Mucosa of descending colon (tissue), 3 donors: ENCODE measurements around the gene GLE1. TPM values are rescaled to one million over a fixed set of nuclear protein-coding genes. Genes with fewer than 3 reads are reported as not detected.

Experiments used
- ATAC-seq: fragments of 200-7000 bp; cut with Tn5 transposase; one replicate; pipeline ENCODE4 v1.9.1; 2020; ENCODE audit warnings: mild to moderate bottlenecking, moderate library complexity
- DNase-seq, 3 donors: peaks; one replicate each; pipeline ENCODE4 v3.0.0-alpha.2; 2020
- H3K36me3 ChIP-seq: fragments of 200-600 bp; one replicate; pipeline ENCODE4 v1.8.0; 2021; ENCODE audit warnings: low read depth, mild to moderate bottlenecking
- H3K4me1 ChIP-seq: fragments of 200-600 bp; one replicate; pipeline ENCODE4 v1.8.0; 2021; ENCODE audit warnings: low read depth, mild to moderate bottlenecking
- H3K4me3 ChIP-seq: fragments of 200-600 bp; one replicate; pipeline ENCODE4 v1.8.0; 2021; ENCODE audit warnings: mild to moderate bottlenecking
- H3K9me3 ChIP-seq: fragments of 200-600 bp; one replicate; pipeline ENCODE4 v1.8.0; 2021; ENCODE audit warnings: mild to moderate bottlenecking
- intact Hi-C, 2 donors: fragments of 100-400 bp; cut with DNase I in 1 of 2; cut with micrococcal nuclease in 1 of 2; formaldehyde crosslinking; loops; one replicate each; pipeline versions ENCODE4 v1.11.0 to v1.11.1; 2022; cut with DNase I, micrococcal nuclease
- total RNA-seq, 3 donors: library from RNA; stranded (reverse); fragmentation: NEBNext Ultra II Directional in 2 of 3; extraction: Animal tissue kit (Norgen Biotek cat#: 25700) in 2 of 3; gene quantifications; one replicate each; pipeline versions ENCODE4 v1.2.1 to v1.2.4, GENCODE V29; 2021 to 2023
- TF ChIP-seq, protein P1 (sequence below): fragments of 200-600 bp; IDR thresholded peaks from one replicate; pipeline ENCODE4 v1.8.0; 2022; ENCODE audit warnings: antibody characterized with exemption, mild to moderate bottlenecking
- donor health status: DM: no; HTN: no; CAD: no; lungs with moderate emphysema.
- donor health status: DM: no; HTN: no; CAD: no.
- donor health status: DM: no; HTN: yes; CAD: no.

GLE1 gene
- total RNA-seq, 3 donors from 2014 or later = 25.7 to 35.0 (median 28.0) TPM

DNA sequence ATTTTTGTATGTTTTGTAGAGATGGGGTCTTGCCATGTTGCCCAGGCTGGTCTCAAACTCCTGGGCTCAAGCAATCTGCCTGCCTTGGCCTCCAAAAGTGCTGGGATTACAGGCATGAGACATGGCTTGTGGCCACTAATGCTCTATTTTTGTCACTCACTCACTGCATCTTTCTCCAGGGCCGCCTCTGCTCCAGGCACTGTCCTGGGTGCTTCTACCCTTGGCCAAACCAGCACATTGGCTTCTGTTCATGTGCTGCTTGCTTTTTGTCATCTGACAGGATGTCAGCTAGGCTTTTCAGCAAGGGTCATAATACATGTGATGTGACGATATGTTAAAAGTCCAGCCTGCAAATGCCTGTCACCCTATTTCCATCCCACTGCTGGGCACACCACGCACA, 45.5 kb upstream of the GLE1 start:
- no peak for DNase-seq
- no peaks in the 10 kb centered on the region for H3K9me3 ChIP-seq
- TF ChIP-seq, protein P1, sequence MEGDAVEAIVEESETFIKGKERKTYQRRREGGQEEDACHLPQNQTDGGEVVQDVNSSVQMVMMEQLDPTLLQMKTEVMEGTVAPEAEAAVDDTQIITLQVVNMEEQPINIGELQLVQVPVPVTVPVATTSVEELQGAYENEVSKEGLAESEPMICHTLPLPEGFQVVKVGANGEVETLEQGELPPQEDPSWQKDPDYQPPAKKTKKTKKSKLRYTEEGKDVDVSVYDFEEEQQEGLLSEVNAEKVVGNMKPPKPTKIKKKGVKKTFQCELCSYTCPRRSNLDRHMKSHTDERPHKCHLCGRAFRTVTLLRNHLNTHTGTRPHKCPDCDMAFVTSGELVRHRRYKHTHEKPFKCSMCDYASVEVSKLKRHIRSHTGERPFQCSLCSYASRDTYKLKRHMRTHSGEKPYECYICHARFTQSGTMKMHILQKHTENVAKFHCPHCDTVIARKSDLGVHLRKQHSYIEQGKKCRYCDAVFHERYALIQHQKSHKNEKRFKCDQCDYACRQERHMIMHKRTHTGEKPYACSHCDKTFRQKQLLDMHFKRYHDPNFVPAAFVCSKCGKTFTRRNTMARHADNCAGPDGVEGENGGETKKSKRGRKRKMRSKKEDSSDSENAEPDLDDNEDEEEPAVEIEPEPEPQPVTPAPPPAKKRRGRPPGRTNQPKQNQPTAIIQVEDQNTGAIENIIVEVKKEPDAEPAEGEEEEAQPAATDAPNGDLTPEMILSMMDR = no peak
- peaks cover 4% of the 10 kb centered on the region for H3K4me1 ChIP-seq
- no peaks in the 10 kb centered on the region for H3K36me3 ChIP-seq
- no peak overlapping the region for H3K4me3 ChIP-seq
- intact Hi-C loops = no loop called here
- ATAC-seq = no peak

DNA sequence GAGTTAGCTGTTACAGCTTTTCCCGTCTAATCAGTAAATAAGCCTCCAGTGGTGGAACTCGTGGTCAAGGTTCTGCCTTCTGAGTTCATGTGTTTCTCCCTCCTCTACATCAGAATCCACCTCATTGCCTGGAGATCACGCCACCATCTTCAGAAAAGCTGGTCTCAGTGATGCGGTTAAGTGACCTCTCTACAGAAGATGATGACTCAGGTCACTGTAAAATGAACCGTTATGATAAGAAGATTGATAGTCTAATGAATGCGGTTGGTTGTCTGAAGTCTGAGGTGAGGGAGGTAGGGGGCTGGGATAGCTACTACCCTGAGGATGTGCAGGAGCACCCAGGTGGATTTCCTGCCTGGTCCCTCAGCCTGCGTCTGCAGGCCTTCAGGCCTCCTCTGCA, 35.4 kb upstream of the GLE1 start:
- intact Hi-C loops = no loop called here
- H3K36me3 ChIP-seq = peaks cover 3% of the 10 kb centered on the region
- no peaks in the 10 kb centered on the region for H3K4me1 ChIP-seq
- TF ChIP-seq, protein P1 = no peak
- no peak for ATAC-seq
- no peaks in the 10 kb centered on the region for H3K9me3 ChIP-seq
- no peak overlapping the region for H3K4me3 ChIP-seq
- DNase-seq = no peak

DNA sequence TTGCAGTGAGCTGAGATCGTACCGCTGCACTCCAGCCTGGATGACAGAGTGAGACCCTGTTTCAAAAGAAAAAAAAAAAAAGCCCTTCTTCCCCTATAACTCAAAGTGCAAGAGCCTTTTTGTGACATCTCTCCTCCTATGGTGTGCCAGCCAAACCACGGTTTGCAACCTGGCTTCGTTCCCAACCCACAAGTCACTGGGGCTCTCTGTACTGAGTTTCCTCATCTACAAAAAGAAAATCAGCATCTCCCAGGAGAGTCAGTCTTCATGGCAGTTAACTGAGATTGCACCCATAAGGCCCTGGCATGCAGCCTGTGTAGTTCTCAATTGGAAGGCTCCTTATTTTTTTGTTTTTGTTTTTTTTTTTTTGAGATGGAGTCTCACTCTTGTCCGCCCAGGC, 34.0 kb upstream of the GLE1 start:
- TF ChIP-seq, protein P1 = no peak
- Histone ChIP-seq H3K4me3 (no peak overlapping the region), H3K4me1 (no peaks in the 10 kb centered on the region), H3K9me3 (no peaks in the 10 kb centered on the region), H3K36me3 (no peaks in the 10 kb centered on the region)
- intact Hi-C loops = no loop called here
- DNase-seq (no peak), ATAC-seq (no peak)

DNA sequence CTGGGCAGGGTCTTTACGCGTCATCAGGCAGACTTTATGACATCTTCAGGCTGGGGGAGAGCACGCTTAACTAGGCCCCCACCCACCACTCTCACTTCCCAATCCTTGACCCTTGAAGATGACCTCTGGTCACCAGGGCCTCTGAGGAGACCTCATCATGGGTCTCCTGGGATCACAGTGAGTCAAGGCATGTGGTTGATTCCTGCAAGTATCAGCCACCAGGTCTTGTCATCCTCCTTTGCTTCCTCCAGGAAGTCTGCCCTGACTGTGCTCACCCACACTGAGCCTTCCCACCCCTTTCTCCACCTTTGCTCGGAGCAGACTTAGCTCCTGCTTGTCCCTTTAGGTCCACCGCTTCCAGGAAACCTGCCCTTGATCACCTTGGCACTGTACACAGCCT, 31.4 kb upstream of the GLE1 start:
- TF ChIP-seq, protein P1 = no peak
- Histone ChIP-seq H3K4me3 (no peak overlapping the region), H3K4me1 (no peaks in the 10 kb centered on the region), H3K9me3 (no peaks in the 10 kb centered on the region), H3K36me3 (no peaks in the 10 kb centered on the region)
- intact Hi-C loops = no loop called here
- DNase-seq (no peak), ATAC-seq (no peak)

DNA sequence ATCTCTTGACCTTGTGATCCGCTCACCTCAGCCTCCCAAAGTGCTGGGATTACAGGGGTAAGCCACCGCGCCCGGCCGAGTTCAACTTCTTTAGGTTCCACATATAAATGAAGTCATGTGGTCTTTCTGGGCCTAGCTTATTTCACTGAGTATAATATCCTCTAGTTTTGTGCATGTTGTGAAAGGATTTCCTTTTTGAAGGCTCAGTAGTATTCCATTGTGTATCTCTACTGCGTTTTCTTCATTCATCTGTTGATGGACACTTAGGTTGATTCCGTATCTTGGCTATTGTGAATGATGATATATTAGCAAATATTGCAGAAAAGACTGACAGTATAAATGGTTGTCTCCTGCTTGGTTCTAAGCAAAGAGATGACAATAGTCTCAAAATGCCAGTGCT, 28.7 kb upstream of the GLE1 start:
- intact Hi-C loops = no loop called here
- no peak for DNase-seq
- no peak for ATAC-seq
- Histone ChIP-seq H3K4me3 (no peak overlapping the region), H3K9me3 (no peaks in the 10 kb centered on the region), H3K36me3 (no peaks in the 10 kb centered on the region), H3K4me1 (no peaks in the 10 kb centered on the region)
- TF ChIP-seq, protein P1 = no peak

DNA sequence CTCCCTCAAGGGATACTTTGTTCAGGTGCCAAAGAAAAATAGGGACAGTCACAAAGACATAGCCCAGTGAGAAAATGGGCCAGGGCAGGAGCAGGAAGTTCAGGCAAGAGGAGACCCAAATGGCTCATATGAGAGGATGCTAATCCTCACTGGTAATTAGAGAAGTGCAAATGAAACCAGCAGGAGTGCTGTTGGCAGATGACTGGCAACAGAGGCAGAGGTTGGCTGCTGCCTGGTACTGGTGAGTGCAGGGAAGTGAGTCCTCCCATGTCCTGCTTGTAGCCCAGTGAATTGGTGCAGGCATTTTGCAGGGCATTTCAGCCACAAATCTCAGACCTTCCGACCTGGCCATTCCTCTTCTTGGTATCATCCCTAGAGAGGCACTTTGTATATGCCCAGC, 25.3 kb upstream of the GLE1 start:
- no peak overlapping the region for H3K4me3 ChIP-seq
- intact Hi-C loops = no loop called here
- H3K4me1 ChIP-seq = no peaks in the 10 kb centered on the region
- H3K36me3 ChIP-seq = no peaks in the 10 kb centered on the region
- no peaks in the 10 kb centered on the region for H3K9me3 ChIP-seq
- no peak for DNase-seq
- TF ChIP-seq, protein P1 = no peak
- ATAC-seq = no peak
